GM23338 (cell line): ENCODE results near the gene ATP8A2.

Experiments used
- CTCF ChIP-seq, 2 experiments: fragments of 200-600 bp in 1 of 2; sonication (generic) in 1 of 2; conservative IDR thresholded peaks; 2 replicates each; pipeline versions ENCODE4 v1.5.1 to v1.6.1; 2016 to 2017; ENCODE audit warnings: antibody characterized with exemption in 2 of 2, low read depth in 2 of 2, mild to moderate bottlenecking in 2 of 2, moderate library complexity in 1 of 2
- EZH2 ChIP-seq: fragments of 200-600 bp; sonication (generic); IDR thresholded peaks from one replicate; pipeline ENCODE4 v1.8.0; 2017; ENCODE audit warnings: antibody characterized with exemption, mild to moderate bottlenecking, low read depth; ENCODE audit not compliant: unreplicated experiment
- EZH2phosphoT487 ChIP-seq: fragments of 200-600 bp; sonication (generic); IDR thresholded peaks from one replicate; pipeline ENCODE4 v1.8.1; 2018; ENCODE audit warnings: antibody characterized with exemption; ENCODE audit not compliant: unreplicated experiment
- JUNB ChIP-seq: IDR thresholded peaks from one replicate; pipeline ENCODE4 v1.6.1; 2016; ENCODE audit warnings: antibody characterized with exemption; ENCODE audit not compliant: unreplicated experiment
- NANOG ChIP-seq: IDR thresholded peaks from 2 replicates; pipeline ENCODE4 v1.6.1; 2016; ENCODE audit warnings: antibody characterized with exemption, borderline replicate concordance
- POLR2AphosphoS5 ChIP-seq: IDR thresholded peaks from 2 replicates; pipeline ENCODE4 v1.6.1; 2016; ENCODE audit warnings: antibody characterized with exemption, low read depth
- ZNF114 ChIP-seq: fragments of 250-450 bp; sonication (Bioruptor Pico); IDR thresholded peaks from 2 replicates; pipeline ENCODE4 v1.5.0; 2020; ENCODE audit warnings: mild to moderate bottlenecking, moderate library complexity
- TF ChIP-seq, protein P1 (sequence below): IDR thresholded peaks from one replicate; pipeline ENCODE4 v1.6.1; 2018; ENCODE audit warnings: antibody characterized with exemption; ENCODE audit not compliant: unreplicated experiment
- TF ChIP-seq, protein P2 (sequence below): IDR thresholded peaks from 2 replicates; pipeline ENCODE4 v1.6.1; 2016; ENCODE audit warnings: antibody characterized with exemption

- TF ChIP-seq CTCF (conservative IDR thresholded peaks at IDR 0.05; ENCODE audit: low read depth in 2 of 2) (peak in 1 of 2 experiments; percentile 41; a peak in 2 of 4 replicates), EZH2phosphoT487 (no peak), ZNF114 (no peak), POLR2AphosphoS5 (no peak), NANOG (no peak), EZH2 (peak; percentile 45), JUNB (no peak)
- TF ChIP-seq, protein P1, sequence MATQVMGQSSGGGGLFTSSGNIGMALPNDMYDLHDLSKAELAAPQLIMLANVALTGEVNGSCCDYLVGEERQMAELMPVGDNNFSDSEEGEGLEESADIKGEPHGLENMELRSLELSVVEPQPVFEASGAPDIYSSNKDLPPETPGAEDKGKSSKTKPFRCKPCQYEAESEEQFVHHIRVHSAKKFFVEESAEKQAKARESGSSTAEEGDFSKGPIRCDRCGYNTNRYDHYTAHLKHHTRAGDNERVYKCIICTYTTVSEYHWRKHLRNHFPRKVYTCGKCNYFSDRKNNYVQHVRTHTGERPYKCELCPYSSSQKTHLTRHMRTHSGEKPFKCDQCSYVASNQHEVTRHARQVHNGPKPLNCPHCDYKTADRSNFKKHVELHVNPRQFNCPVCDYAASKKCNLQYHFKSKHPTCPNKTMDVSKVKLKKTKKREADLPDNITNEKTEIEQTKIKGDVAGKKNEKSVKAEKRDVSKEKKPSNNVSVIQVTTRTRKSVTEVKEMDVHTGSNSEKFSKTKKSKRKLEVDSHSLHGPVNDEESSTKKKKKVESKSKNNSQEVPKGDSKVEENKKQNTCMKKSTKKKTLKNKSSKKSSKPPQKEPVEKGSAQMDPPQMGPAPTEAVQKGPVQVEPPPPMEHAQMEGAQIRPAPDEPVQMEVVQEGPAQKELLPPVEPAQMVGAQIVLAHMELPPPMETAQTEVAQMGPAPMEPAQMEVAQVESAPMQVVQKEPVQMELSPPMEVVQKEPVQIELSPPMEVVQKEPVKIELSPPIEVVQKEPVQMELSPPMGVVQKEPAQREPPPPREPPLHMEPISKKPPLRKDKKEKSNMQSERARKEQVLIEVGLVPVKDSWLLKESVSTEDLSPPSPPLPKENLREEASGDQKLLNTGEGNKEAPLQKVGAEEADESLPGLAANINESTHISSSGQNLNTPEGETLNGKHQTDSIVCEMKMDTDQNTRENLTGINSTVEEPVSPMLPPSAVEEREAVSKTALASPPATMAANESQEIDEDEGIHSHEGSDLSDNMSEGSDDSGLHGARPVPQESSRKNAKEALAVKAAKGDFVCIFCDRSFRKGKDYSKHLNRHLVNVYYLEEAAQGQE, result no peak
- TF ChIP-seq, protein P2, sequence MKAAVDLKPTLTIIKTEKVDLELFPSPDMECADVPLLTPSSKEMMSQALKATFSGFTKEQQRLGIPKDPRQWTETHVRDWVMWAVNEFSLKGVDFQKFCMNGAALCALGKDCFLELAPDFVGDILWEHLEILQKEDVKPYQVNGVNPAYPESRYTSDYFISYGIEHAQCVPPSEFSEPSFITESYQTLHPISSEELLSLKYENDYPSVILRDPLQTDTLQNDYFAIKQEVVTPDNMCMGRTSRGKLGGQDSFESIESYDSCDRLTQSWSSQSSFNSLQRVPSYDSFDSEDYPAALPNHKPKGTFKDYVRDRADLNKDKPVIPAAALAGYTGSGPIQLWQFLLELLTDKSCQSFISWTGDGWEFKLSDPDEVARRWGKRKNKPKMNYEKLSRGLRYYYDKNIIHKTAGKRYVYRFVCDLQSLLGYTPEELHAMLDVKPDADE, result no peak
Observed at GRCh38 chr13:25371158-25371874, 458 bp upstream of the ATP8A2 start.
